Stomach (tissue), 9 donors: ENCODE measurements around the gene MINDY3. TPM values are rescaled to one million over a fixed set of nuclear protein-coding genes. Genes with fewer than 3 reads are reported as not detected.

ENCODE experiments used
- DNase-seq, 2 donors: peaks; one replicate each; pipeline versions ENCODE4 v3.0.0 to v3.0.0-alpha.2; 2013 to 2019
- H3K27ac ChIP-seq, 5 donors: fragments of 200-600 bp in 4 of 5; sonication (generic) in 4 of 5; one replicate each; pipeline ENCODE4 v1.5.1; 2013 to 2019; ENCODE audit warnings: mild to moderate bottlenecking in 1 of 5, moderate library complexity in 1 of 5
- H3K27me3 ChIP-seq, 3 donors: fragments of 200-600 bp; sonication (generic); one replicate each; pipeline ENCODE4 v1.5.1; 2017 to 2019; ENCODE audit warnings: mixed run types in 1 of 3
- H3K36me3 ChIP-seq, 4 donors: fragments of 200-600 bp; sonication (generic); 1 replicate in 3 of 4; 2 replicates in 1 of 4; pipeline ENCODE4 v1.5.1; 2016 to 2019
- H3K4me1 ChIP-seq, 4 donors: fragments of 200-600 bp; sonication (generic); one replicate each; pipeline ENCODE4 v1.5.1; 2016 to 2019
- H3K4me3 ChIP-seq, 4 donors: fragments of 200-600 bp; sonication (generic) in 3 of 4; one replicate each; pipeline ENCODE4 v1.5.1; 2016 to 2019; ENCODE audit warnings: mild to moderate bottlenecking in 1 of 4
- H3K9me3 ChIP-seq, 4 donors: fragments of 200-600 bp; sonication (generic); one replicate each; pipeline ENCODE4 v1.5.1; 2016 to 2019
- CTCF ChIP-seq, 7 experiments: fragments of 450-650 bp in 4 of 7; fragments of 200-600 bp in 3 of 7; sonication (generic) in 3 of 7; IDR thresholded peaks; one replicate each; pipeline ENCODE4 v1.5.1; 2016 to 2019; ENCODE audit warnings: antibody characterized with exemption in 7 of 7, control low read depth in 2 of 7, mild to moderate bottlenecking in 1 of 7
- EP300 ChIP-seq: sonication (generic); formaldehyde crosslinking; IDR thresholded peaks from one replicate; pipeline ENCODE4 v1.6.1; 2017; ENCODE audit warnings: antibody characterized with exemption
- POLR2A ChIP-seq, 4 donors: fragments of 450-650 bp; IDR thresholded peaks; one replicate each; pipeline ENCODE4 v1.6.1; 2016; ENCODE audit warnings: antibody characterized with exemption in 4 of 4, control low read depth in 2 of 4, mild to moderate bottlenecking in 1 of 4, moderate library complexity in 1 of 4
- POLR2AphosphoS5 ChIP-seq, 3 donors: sonication (generic); formaldehyde crosslinking; IDR thresholded peaks; one replicate each; pipeline ENCODE4 v1.6.1; 2016; ENCODE audit warnings: antibody characterized with exemption in 3 of 3
- WGBS, 5 donors: extraction: QIAGEN DNeasy Blood & Tissue Kit in 3 of 5; methylation state at CpG; one replicate each; pipeline versions ENCODE4 v1.1.5 to v1.1.7; 2013 to 2018; 5-methylcytosine and 5-hydroxymethylcytosine counted together
- intact Hi-C: fragments of 100-400 bp; cut with DNase I; formaldehyde crosslinking; loops from one replicate; pipeline ENCODE4 v1.15.1; 2023; ENCODE audit warnings: low total_unique reads
- polyA plus RNA-seq, 3 donors: library from polyadenylated mRNA; stranded (reverse); fragments of 200-250 nt; gene quantifications; one replicate each; pipeline ENCODE4 v1.2.3, GENCODE V29; 2013
- total RNA-seq, 5 donors: library from RNA; depleted of rRNA; stranded (reverse); fragments of >200 nt; gene quantifications; one replicate each; pipeline versions ENCODE4 v1.1.0 to v1.2.3, GENCODE V29; 2014 to 2016
- donor health status: healthy with polysubstance abuse.
- donor health status: Bipolar disorder and iron deficiency.
- donor health status: healthy.

Gene MINDY3
- total and polyA plus RNA-seq, 8 donors: 7.6 to 55.4 (median 17.6) TPM

GRCh38 chr10:15815242-15815885, 44.9 kb downstream of the MINDY3 start:
- no peak overlapping the region for H3K27ac ChIP-seq
- 78 to 89% (median 83%) methylated on average over 6 of the region's 6 CpGs for WGBS, 5 donors
- intact Hi-C loops: no loop called here
- H3K4me3 ChIP-seq: no peak overlapping the region
- H3K36me3 ChIP-seq: peaks cover 0 to 35% (median 24%) of the 10 kb centered on the region in 4 donors
- H3K4me1 ChIP-seq: peaks cover 0 to 8% (median 0%) of the 10 kb centered on the region in 4 donors
- no peaks in the 10 kb centered on the region for H3K27me3 ChIP-seq
- TF ChIP-seq POLR2AphosphoS5 (IDR thresholded peaks at IDR 0.05): no peak
- no peak for TF ChIP-seq CTCF (IDR thresholded peaks at IDR 0.05)
- TF ChIP-seq POLR2A (IDR thresholded peaks at IDR 0.05): no peak
- no peak for TF ChIP-seq EP300
- no peaks in the 10 kb centered on the region for H3K9me3 ChIP-seq
- DNase-seq: no peak

GRCh38 chr10:15814565-15814964, 45.7 kb downstream of the MINDY3 start:
- 81 to 92% (median 89%) methylated on average over 6 of the region's 6 CpGs for WGBS, 5 donors
- intact Hi-C loops: no loop called here

DNA sequence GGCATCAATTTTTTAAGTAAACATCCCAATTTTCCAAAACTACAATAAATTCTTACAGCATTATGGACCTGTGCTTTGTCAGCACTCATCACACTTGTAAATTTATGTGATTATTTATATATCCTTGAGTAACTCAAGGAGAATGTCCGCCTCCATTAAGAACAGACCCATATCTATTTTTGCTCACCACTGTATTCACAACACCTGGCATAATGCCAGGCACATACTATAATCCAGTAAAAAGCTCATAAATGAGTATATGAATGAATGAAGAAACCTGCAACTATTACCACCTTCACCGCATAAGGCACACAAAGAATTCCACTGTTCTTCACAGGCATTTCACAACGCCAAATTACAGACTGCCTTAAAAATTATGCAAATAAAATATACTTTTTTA, 46.9 kb downstream of the MINDY3 start:
- intact Hi-C loops: no loop called here
- Histone ChIP-seq H3K36me3 (peaks cover 0 to 26% (median 9%) of the 10 kb centered on the region in 4 donors), H3K4me1 (peaks cover 0 to 11% (median 0%) of the 10 kb centered on the region in 4 donors), H3K27me3 (no peaks in the 10 kb centered on the region), H3K27ac (no peak overlapping the region), H3K9me3 (no peaks in the 10 kb centered on the region), H3K4me3 (no peak overlapping the region)
- 95 to 98% (median 96%) methylated on average over 3 of the region's 3 CpGs for WGBS, 5 donors
- no peak for DNase-seq
- TF ChIP-seq EP300: no peak

More at GRCh38 chr10:15814565-15814964, 45.7 kb downstream of the MINDY3 start:
- H3K9me3 ChIP-seq: no peaks in the 10 kb centered on the region
- peaks cover 0 to 8% (median 0%) of the 10 kb centered on the region in 4 donors for H3K4me1 ChIP-seq
- no peak for DNase-seq
- peaks cover 0 to 27% (median 17%) of the 10 kb centered on the region in 4 donors for H3K36me3 ChIP-seq
- H3K27ac ChIP-seq: no peak overlapping the region
- no peak overlapping the region for H3K4me3 ChIP-seq
- no peaks in the 10 kb centered on the region for H3K27me3 ChIP-seq
- TF ChIP-seq POLR2AphosphoS5 (IDR thresholded peaks at IDR 0.05) (no peak), POLR2A (IDR thresholded peaks at IDR 0.05) (no peak), EP300 (no peak), CTCF (IDR thresholded peaks at IDR 0.05) (no peak)

DNA sequence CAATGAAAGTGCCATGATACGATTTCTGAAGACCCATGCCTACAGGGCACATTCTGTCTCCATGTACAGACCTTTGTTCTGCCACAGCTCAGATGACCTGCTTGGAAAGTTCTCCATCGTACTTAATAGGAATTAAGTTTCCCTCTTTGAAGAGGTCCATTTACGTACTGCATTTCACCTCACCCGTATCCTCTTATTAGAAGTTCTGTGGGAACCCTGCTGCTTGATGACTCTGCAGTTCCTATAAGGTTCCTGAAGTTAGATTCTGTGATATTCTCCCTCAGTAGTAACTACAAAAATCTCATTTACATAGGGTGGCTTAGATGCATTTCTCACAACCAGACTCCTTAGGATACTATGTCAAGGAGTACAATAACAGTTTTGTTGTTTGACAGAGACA, 50.9 kb downstream of the MINDY3 start:
- Histone ChIP-seq H3K27me3 (no peaks in the 10 kb centered on the region), H3K4me1 (peaks cover 0 to 8% (median 0%) of the 10 kb centered on the region in 4 donors), H3K36me3 (peaks cover 0 to 32% (median 24%) of the 10 kb centered on the region in 4 donors), H3K9me3 (no peaks in the 10 kb centered on the region), H3K27ac (no peak overlapping the region), H3K4me3 (no peak overlapping the region)
- no peak for TF ChIP-seq EP300
- TF ChIP-seq POLR2A (IDR thresholded peaks at IDR 0.05): no peak
- no peak for TF ChIP-seq POLR2AphosphoS5 (IDR thresholded peaks at IDR 0.05)
- TF ChIP-seq CTCF (IDR thresholded peaks at IDR 0.05): no peak
- DNase-seq: no peak
- WGBS, 5 donors: 92 to 99% (median 96%) methylated on average over 4 of the region's 4 CpGs
- intact Hi-C loops: no loop called here

GRCh38 chr10:15808204-15808797, 52.0 kb downstream of the MINDY3 start:
- intact Hi-C loops: no loop called here
- TF ChIP-seq EP300: no peak
- TF ChIP-seq POLR2A (IDR thresholded peaks at IDR 0.05): no peak
- no peak for TF ChIP-seq POLR2AphosphoS5 (IDR thresholded peaks at IDR 0.05)
- no peak for TF ChIP-seq CTCF (IDR thresholded peaks at IDR 0.05)
- Histone ChIP-seq H3K9me3 (no peaks in the 10 kb centered on the region), H3K27me3 (no peaks in the 10 kb centered on the region), H3K36me3 (peaks cover 0 to 41% (median 23%) of the 10 kb centered on the region in 4 donors), H3K27ac (no peak overlapping the region), H3K4me1 (peaks cover 0 to 8% (median 0%) of the 10 kb centered on the region in 4 donors), H3K4me3 (no peak overlapping the region)
- WGBS, 5 donors: 58 to 78% (median 73%) methylated on average over 7 of the region's 7 CpGs
- no peak for DNase-seq
